ENCODE data around the gene INTS13.
"Not testable (repeated sequence)": the region's sequence is repeated elsewhere in the genome, so short reads cannot be mapped to it uniquely, and the experiment has no call there.

INTS13 gene

DNA sequence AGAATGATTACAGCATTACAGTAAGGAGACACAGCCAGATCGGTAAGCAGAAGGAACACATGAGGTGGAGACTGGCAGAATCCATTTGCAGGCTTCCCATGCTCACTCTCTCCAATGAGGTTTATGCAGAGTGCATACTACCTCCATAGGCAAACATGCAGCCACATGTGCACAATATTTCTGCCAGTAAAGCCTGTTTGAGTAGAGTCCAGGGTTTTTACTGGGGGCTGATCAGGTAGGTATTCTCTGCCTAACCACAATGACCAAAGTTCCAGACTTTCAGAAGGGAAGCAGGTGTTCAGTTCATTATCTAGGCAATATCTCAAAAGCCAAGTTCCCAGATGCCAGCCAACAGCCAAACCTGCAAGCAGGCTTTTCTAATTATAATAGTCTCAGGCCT lies 31.1 kb downstream of the INTS13 start:
- no peak for TF ChIP-seq POLR2A (IDR thresholded peaks at IDR 0.05; ENCODE audit: low read depth, low read length)
- DNase-seq (ENCODE audit: insufficient read length, low spot score) (no peak), FAIRE-seq (no peak)

DNA sequence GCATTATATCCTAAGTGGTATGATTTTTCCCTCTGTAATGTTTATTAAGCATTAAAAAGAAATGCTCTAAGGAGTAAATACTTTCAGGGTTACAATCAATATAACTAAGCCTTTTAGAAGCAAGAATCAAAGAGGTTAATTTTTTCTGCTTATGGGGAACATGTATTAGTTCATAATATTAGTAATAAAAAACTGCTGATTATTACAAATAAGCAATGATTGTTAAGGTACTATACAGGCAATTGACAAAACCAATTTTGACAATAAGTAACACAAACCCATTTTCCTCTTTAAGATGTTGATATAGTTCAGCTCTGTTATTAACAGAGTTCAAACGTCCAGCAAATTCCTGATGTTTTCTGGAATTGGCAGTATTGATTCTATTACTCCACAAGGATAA lies 31.8 kb downstream of the INTS13 start:
- no peak for TF ChIP-seq POLR2A (IDR thresholded peaks at IDR 0.05; ENCODE audit: low read depth, low read length)
- FAIRE-seq (no peak), DNase-seq (ENCODE audit: insufficient read length, low spot score) (no peak)

DNA sequence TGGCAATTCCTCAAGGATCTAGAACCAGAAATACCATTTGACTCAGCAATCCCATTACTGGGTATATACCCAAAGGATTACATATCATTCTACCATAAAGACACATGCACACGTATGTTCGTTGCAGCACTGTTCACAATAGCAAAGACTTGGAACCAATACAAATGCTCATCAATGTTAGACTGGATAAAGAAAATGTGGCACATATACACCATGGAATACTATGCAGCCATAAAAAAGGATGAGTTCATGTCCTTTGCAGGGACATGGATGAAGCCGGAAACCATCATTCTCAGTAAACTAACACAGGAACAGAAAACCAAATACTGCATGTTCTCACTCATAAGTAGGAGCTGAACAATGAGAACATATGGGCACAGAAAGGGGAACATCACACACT lies 34.4 kb downstream of the INTS13 start:
- not testable (repeated sequence) for DNase-seq (ENCODE audit: insufficient read length, low spot score); FAIRE-seq

DNA sequence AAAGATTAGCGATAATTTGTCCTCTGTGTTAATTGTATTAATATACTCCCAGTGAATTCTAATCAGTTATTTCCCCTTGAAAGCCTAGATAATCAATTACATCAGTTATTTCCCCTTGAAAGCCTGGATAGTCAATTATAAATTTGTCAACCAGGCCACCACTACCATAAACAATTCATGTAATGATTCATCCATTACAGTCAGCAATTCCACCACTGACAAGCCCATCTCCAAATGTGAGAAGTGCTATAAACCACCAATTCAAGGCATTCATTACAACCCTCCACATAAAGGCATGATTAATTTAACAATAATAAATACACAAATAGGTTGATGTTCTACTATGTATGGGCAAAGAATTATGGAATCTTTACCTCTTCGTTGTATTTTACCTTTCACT lies 40.9 kb downstream of the INTS13 start:
- no peak for TF ChIP-seq POLR2A (IDR thresholded peaks at IDR 0.05; ENCODE audit: low read depth, low read length)
- FAIRE-seq (no peak), DNase-seq (ENCODE audit: insufficient read length, low spot score) (no peak)

DNA sequence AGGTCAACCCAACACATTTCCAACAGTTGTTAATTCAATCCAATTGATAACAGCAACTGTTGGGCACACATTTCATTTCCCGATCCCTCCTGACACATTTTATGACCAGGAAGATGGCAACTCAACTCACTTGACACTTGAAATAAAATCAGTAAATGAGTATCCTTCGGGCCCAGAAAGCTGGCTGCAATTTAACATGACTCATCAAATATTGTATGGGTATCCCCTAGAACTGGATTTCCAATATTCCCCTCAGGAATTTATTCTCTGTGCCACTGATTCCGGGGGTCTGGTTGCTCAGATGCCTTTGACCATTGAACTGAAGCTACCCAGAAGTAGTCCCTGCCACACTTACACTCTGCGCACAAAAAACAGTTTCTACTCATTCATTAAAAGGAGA lies 42.1 kb downstream of the INTS13 start:
- FAIRE-seq, result no peak
- TF ChIP-seq POLR2A (IDR thresholded peaks at IDR 0.05; ENCODE audit: low read depth, low read length), result no peak

DNA sequence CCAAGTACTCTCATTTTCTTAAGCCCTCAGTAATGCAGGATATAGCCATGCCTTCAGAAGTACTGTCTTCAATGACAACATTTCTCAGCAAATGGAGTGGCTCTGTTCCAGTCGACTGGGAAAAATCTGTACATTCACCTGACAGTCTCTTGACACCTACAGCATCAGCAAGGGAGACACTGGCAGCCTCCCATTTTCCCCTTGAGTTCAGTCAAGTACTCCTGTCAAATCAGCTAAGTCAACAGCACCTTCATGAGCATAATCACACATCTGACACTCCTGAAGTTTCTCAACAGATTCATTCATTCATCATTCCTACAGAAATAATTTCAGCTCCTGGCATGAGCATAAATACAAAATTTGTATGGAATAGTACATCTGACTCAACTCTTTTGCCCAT lies 46.1 kb downstream of the INTS13 start:
- FAIRE-seq, result no peak
- no peak for DNase-seq (ENCODE audit: insufficient read length, low spot score)
- no peak for TF ChIP-seq POLR2A (IDR thresholded peaks at IDR 0.05; ENCODE audit: low read depth, low read length)

More for the DNA sequence above, 42.1 kb downstream of the INTS13 start:
- no peak for DNase-seq (ENCODE audit: insufficient read length, low spot score)

DNA sequence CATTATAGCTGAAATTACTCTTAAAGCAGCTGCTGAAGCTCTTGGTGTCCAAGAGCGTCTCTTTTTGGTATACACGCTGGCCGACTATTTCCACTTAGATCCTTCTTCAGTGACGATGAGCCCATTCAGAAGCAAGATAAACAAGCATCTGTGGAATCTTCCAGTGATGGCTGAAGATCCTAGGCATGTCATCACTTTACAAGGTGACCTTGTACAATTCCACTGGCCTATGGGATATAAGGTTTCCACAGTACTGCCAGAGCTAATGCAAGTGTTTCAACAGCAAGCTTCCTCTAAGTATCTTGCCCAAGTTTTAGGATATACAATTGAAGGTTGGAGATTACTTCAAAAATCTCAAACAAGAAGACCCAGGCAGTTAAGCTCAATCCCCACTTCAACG lies 47.0 kb downstream of the INTS13 start:
- TF ChIP-seq POLR2A (IDR thresholded peaks at IDR 0.05; ENCODE audit: low read depth, low read length), result no peak
- FAIRE-seq, result no peak
- no peak for DNase-seq (ENCODE audit: insufficient read length, low spot score)

DNA sequence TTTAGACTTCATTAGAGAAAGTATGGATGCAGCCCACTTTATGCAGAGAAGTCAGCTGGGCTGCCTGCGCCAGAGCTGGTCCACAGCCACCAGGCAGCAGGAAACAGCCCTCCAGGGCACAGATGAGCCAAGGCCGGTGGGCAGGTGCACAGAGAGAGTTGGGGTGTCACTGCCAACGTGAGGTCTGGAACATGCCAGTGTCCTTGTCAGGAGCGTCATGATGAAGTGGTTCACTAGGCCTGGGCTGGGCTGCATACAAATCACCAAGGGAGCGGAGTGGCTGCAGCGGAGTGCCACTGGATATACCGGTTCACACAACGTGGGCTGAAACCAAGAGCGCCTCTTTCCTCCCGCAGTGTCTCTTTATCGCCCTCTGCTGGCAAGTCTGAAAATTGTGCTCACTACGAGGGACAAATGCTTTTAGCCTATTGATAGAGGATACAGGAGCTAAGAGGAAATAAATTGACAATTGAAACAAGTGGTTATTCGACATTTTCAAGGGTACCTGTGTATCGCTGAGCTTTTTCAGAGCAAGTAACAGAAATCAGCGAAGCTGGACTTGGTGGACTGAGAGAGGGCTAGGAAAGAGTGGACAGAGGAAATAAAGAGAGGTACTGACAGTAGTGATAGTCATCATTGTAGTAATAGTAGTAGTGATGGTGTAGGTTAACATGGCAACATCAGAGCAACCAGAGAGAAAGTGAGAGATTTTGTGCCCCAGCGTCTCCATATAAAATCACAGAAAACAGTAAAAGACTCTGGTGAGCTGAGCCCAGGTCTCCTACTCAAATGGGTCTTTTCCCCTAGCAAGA lies 52.8 kb downstream of the INTS13 start:
- no peak for TF ChIP-seq POLR2A (IDR thresholded peaks at IDR 0.05; ENCODE audit: low read depth, low read length)
- FAIRE-seq (peak; percentile 89), DNase-seq (ENCODE audit: insufficient read length, low spot score) (peak; percentile 51)

DNA sequence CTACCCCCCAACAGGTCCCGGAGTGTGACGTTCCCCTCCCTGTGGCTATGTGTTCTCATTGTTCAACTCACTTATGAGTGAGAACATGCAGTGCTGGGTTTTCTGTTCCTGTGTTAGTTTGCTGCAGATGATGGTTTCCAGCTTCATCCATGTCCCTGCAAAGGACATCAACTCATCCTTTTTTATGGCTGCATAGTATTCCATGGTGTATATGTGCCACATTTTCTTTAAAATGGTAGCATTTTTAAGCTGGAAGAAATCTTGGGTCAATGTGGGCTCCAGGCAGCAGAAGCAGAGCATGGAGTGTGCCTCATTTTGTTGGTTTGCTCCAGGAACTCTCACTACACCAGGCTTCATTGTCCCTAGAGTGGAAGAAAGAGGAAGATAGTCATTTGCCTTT lies 57.2 kb downstream of the INTS13 start:
- TF ChIP-seq POLR2A (IDR thresholded peaks at IDR 0.05; ENCODE audit: low read depth, low read length), result no peak
- no peak for DNase-seq (ENCODE audit: insufficient read length, low spot score)
- no peak for FAIRE-seq

DNA sequence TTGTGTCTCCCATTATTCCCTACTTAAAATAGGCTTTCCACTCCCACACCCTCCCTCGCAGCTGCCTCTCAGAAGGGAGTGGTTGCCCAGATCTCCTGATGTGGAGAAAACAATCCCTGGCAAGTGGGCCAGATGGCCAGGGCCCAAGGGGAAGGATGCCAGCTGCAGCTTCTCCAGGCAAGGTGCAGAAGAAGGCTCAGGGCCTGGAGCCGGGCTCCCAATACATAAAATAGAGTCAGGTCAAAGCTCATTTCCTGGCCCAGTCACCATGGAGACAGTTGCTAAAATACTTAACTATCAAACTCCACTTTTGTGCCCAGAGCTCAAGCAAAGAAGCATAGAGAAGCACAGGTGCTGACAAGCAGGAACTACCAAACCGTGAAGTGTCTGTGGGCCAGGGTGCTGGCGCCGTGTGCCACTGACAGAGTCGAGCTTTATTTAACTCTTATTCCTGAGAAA lies 59.1 kb downstream of the INTS13 start:
- TF ChIP-seq POLR2A (IDR thresholded peaks at IDR 0.05; ENCODE audit: low read depth, low read length), result no peak
- FAIRE-seq (no peak), DNase-seq (ENCODE audit: insufficient read length, low spot score) (no peak)

DNA sequence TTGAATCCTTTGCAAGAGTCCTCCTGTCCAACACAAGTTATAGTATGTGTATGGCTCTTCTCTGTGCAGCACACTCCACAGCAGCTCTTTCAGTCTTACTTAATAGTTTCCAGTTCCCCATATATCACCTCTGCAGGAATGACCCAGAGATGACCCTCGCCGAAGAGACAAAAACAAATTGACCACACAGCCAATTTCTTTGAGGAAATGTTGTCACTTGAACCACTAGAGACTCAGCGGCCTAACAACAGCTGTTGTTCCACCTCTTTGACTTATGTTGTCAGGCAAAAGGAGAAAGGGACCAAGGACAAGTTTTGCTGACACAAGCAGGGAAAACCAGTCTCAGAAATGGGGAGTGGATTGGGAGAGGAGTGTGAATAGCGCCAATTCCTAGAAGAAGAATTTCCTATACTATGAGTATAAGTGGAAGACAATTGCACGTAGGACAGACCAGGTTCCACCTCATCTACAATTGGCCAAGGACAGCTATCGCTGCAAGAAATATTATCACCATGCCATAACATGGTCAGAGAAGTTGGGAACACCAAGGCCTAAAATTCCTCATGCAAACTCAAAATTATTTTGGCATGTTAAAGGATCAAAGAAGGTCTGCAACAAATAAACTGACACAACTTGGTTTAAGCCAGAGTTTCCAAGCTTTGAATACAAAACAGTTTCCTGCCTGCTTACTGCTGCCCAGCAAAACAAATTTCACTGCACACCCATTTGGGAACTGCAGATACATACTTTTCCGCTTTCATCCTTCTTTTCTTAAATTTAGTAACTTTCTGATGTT lies 63.1 kb downstream of the INTS13 start:
- no peak for TF ChIP-seq POLR2A (IDR thresholded peaks at IDR 0.05; ENCODE audit: low read depth, low read length)
- FAIRE-seq (no peak), DNase-seq (ENCODE audit: insufficient read length, low spot score) (no peak)

DNA sequence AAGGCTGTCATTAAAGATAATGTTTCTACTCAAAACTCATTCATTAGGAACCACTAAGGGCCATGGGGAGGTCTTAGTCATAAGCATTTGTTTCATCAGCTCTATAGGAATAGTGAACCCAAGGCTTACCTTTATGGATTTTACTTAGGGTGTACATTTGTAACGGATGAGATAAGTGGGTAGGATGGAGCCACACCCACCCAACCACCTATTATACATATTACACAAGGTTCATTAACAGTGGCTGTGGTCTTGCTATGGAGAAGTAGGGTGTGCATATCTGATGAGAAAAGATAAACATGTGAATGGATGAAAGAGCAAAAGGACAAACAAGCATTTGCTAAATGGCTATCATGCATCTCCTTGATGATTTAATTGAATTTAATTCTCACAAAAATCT lies 65.2 kb downstream of the INTS13 start:
- DNase-seq (ENCODE audit: insufficient read length, low spot score) (no peak), FAIRE-seq (no peak)
- no peak for TF ChIP-seq POLR2A (IDR thresholded peaks at IDR 0.05; ENCODE audit: low read depth, low read length)

DNA sequence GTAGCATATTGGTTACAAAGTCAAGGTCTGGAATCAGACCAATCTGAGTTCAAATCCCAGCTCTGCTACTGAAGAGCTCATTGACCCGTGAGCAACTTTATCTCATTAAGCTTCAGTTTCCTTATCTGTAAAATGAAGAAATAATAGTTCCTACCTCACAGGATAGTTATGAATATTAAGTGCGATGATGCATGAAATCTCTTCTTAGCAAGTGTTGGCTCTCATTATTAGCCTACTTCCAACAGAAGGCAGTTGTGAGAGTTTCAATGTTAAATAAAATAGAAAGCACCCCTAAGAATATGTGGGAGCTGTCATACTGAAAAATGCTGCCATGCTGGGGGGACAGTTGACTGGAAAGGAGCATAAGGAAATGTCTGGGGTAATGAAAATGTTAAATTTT lies 65.8 kb downstream of the INTS13 start:
- no peak for FAIRE-seq
- no peak for DNase-seq (ENCODE audit: insufficient read length, low spot score)
- TF ChIP-seq POLR2A (IDR thresholded peaks at IDR 0.05; ENCODE audit: low read depth, low read length), result no peak

DNA sequence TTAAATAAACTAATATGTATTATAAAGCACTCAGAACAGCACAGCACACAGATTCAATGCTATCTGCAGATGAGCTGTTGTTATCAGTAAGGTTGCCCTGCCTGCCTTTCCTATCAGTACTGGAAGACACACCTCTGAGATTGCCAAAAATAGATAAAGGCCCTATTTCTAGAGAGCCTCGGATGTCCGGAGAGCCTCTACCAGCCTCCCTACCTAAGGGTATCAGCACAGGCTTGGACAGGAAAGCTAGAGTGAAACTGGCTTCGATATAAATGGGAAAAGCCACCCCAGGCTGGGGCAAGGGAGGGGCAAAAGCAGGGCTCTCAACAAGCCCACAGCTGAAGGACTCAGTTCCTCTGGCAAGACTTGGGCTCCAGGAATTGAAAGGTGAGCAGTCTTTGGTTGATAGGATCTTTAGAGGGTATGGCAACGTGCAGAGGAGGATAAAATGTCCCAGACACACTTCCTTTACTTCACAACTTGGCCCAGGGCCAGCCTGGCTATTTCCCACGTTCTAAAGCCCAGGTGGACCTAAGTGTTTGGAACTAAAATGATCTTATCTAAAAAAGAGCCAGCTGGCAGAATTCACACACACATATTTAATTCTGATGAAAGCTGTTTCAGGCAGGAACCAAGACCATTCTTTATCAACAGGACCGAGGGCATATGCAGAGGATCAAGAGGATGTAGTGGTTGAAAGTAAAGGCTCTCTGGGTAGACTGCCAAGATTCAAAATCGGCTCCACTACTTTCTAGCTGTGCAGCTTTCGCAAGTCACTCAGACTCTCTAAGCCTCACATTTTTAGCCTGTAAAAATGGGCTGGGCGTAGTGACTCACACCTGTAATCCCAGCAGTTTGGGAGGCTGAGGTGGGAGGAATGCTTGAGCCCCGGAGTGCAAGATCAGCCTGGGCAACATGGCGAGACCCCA lies 67.0 kb downstream of the INTS13 start:
- DNase-seq (ENCODE audit: insufficient read length, low spot score), result peak; percentile 30

More for the DNA sequence above, 67.0 kb downstream of the INTS13 start:
- FAIRE-seq, result peak; percentile 80
- no peak for TF ChIP-seq POLR2A (IDR thresholded peaks at IDR 0.05; ENCODE audit: low read depth, low read length)

Data from H54 (cell line).